ENCODE measurements around the gene TMTC1. TPM values are rescaled to one million over a fixed set of nuclear protein-coding genes. Genes with fewer than 3 reads are reported as not detected.
A peak's percentile ranks its signal among the peaks of the same experiment; 100 is the strongest.

TMTC1 gene
- total RNA-seq, 1 experiment from 2014 or later = not detected

GRCh38 chr12:29521951-29522350 is 261.8 kb downstream of the TMTC1 start:
- BruUV-seq (replicated peaks) = no TSS peak
- no peak for DNase-seq
- no peaks in the 10 kb centered on the region for H3K4me1 ChIP-seq
- Mint-ChIP-seq H3K4me3 (ENCODE audit: unreplicated experiment) (no peak overlapping the region), H3K27me3 (ENCODE audit: insufficient read depth, unreplicated experiment) (peaks cover 8% of the 10 kb centered on the region), H3K4me1 (ENCODE audit: low read depth, unreplicated experiment) (no peaks in the 10 kb centered on the region), H3K36me3 (ENCODE audit: insufficient read depth, unreplicated experiment) (no peaks in the 10 kb centered on the region), H3K9me3 (ENCODE audit: unreplicated experiment) (no peaks in the 10 kb centered on the region), H3K27ac (ENCODE audit: unreplicated experiment) (no peak overlapping the region)
- no peak overlapping the region for H3K4me3 ChIP-seq (ENCODE audit: low read depth, low read length)
- no peak for TF ChIP-seq CTCF (IDR thresholded peaks at IDR 0.05; ENCODE audit: insufficient read depth in 1 of 2, low read depth in 1 of 2, low read length in 1 of 2, severe bottlenecking in 1 of 2, unreplicated experiment in 1 of 2)
- H3K9me3 ChIP-seq = no peaks in the 10 kb centered on the region
- intact Hi-C loops (cut with micrococcal nuclease; ENCODE audit: unreplicated experiment) = no loop called here
- no peaks in the 10 kb centered on the region for H3K36me3 ChIP-seq (ENCODE audit: control insufficient read depth, insufficient read depth, low read length)
- POLR2A ChIA-PET = no interaction called here
- CTCF ChIA-PET = no interaction called here
- no peaks in the 10 kb centered on the region for H3K27me3 ChIP-seq (replicated peaks; ENCODE audit: control insufficient read depth, insufficient read depth, low read length)

- no peaks in the 10 kb centered on the region for H3K36me3 Mint-ChIP-seq (ENCODE audit: insufficient read depth, unreplicated experiment)
- intact Hi-C loops (cut with micrococcal nuclease; ENCODE audit: unreplicated experiment) = loop anchor here (1.0 to 5.0 kb wide), 5 partner anchors 615 to 1325 kb away; no protein-coding TSS in a partner anchor
- Histone ChIP-seq H3K36me3 (ENCODE audit: control insufficient read depth, insufficient read depth, low read length) (no peaks in the 10 kb centered on the region), H3K4me1 (no peaks in the 10 kb centered on the region), H3K9me3 (no peaks in the 10 kb centered on the region), H3K27me3 (replicated peaks; ENCODE audit: control insufficient read depth, insufficient read depth, low read length) (no peaks in the 10 kb centered on the region), H3K4me3 (ENCODE audit: low read depth, low read length) (no peak overlapping the region)
- DNase-seq = peak in 1 of 2 experiments; percentile 43
- no peaks in the 10 kb centered on the region for H3K9me3 Mint-ChIP-seq (ENCODE audit: unreplicated experiment)
- peaks cover 12% of the 10 kb centered on the region for H3K27me3 Mint-ChIP-seq (ENCODE audit: insufficient read depth, unreplicated experiment)
- no peak overlapping the region for H3K27ac Mint-ChIP-seq (ENCODE audit: unreplicated experiment)
- ChIA-PET POLR2A (no interaction called here), CTCF (interaction anchor here (1.2 kb wide), 1 partner anchor 8 kb away, joined by 3 read pairs; no protein-coding TSS in a partner anchor)
- TF ChIP-seq CTCF (IDR thresholded peaks at IDR 0.05; ENCODE audit: insufficient read depth in 1 of 2, low read depth in 1 of 2, low read length in 1 of 2, severe bottlenecking in 1 of 2, unreplicated experiment in 1 of 2) = peak; percentile 64 to 70
- no TSS peak for BruUV-seq (replicated peaks)
- no peak overlapping the region for H3K4me3 Mint-ChIP-seq (ENCODE audit: unreplicated experiment)
- H3K4me1 Mint-ChIP-seq (ENCODE audit: low read depth, unreplicated experiment) = no peaks in the 10 kb centered on the region
Observed at GRCh38 chr12:29519585-29520182, 264.1 kb downstream of the TMTC1 start.

GRCh38 chr12:29518407-29518806 is 265.3 kb downstream of the TMTC1 start:
- Mint-ChIP-seq H3K4me1 (ENCODE audit: low read depth, unreplicated experiment) (no peaks in the 10 kb centered on the region), H3K36me3 (ENCODE audit: insufficient read depth, unreplicated experiment) (no peaks in the 10 kb centered on the region), H3K4me3 (ENCODE audit: unreplicated experiment) (no peak overlapping the region), H3K27ac (ENCODE audit: unreplicated experiment) (no peak overlapping the region), H3K9me3 (ENCODE audit: unreplicated experiment) (no peaks in the 10 kb centered on the region), H3K27me3 (ENCODE audit: insufficient read depth, unreplicated experiment) (peaks cover 9% of the 10 kb centered on the region)
- POLR2A ChIA-PET = no interaction called here
- CTCF ChIA-PET = no interaction called here
- intact Hi-C loops (cut with micrococcal nuclease; ENCODE audit: unreplicated experiment) = loop anchor here (2.0 to 5.0 kb wide), 2 partner anchors 999 to 1326 kb away; no protein-coding TSS in a partner anchor
- no peak for DNase-seq
- Histone ChIP-seq H3K4me3 (ENCODE audit: low read depth, low read length) (no peak overlapping the region), H3K4me1 (no peaks in the 10 kb centered on the region), H3K36me3 (ENCODE audit: control insufficient read depth, insufficient read depth, low read length) (no peaks in the 10 kb centered on the region), H3K9me3 (no peaks in the 10 kb centered on the region), H3K27me3 (replicated peaks; ENCODE audit: control insufficient read depth, insufficient read depth, low read length) (no peaks in the 10 kb centered on the region)
- BruUV-seq (replicated peaks) = no TSS peak
- TF ChIP-seq CTCF (IDR thresholded peaks at IDR 0.05; ENCODE audit: insufficient read depth in 1 of 2, low read depth in 1 of 2, low read length in 1 of 2, severe bottlenecking in 1 of 2, unreplicated experiment in 1 of 2) = no peak
